Small intestine (tissue), 7 donors: ENCODE results near the gene SLC39A1. TPM values are rescaled to one million over a fixed set of nuclear protein-coding genes. Genes with fewer than 3 reads are reported as not detected.

Experiments used
- DNase-seq, 2 donors: peaks; one replicate each; pipeline versions ENCODE4 v3.0.0 to v3.0.0-alpha.2; 2013
- FAIRE-seq: peaks from 2 replicates; lab custom pipeline; 2012; peaks lifted over from hg19 to GRCh38; lab: Jason Lieb, UNC
- H3K27ac ChIP-seq, 3 donors: one replicate each; pipeline ENCODE4 v1.5.1; 2013; ENCODE audit warnings: low read length in 2 of 3, mild to moderate bottlenecking in 2 of 3, control low read depth in 1 of 3, inconsistent platforms in 1 of 3, low read depth in 1 of 3, moderate library complexity in 1 of 3
- H3K27me3 ChIP-seq, 3 donors: one replicate each; pipeline ENCODE4 v1.6.1; 2013; ENCODE audit warnings: low read length in 3 of 3, inconsistent platforms in 1 of 3; ENCODE audit not compliant: control insufficient read depth in 3 of 3, insufficient read depth in 3 of 3
- H3K36me3 ChIP-seq, 3 donors: one replicate each; pipeline ENCODE4 v1.6.1; 2013; ENCODE audit warnings: low read length in 3 of 3, inconsistent platforms in 1 of 3, low read depth in 1 of 3, mild to moderate bottlenecking in 1 of 3, moderate library complexity in 1 of 3; ENCODE audit not compliant: control insufficient read depth in 3 of 3, insufficient read depth in 2 of 3
- H3K4me1 ChIP-seq, 3 donors: one replicate each; pipeline ENCODE4 v1.6.1; 2013; ENCODE audit warnings: low read length in 2 of 3, inconsistent platforms in 1 of 3, low read depth in 1 of 3, mild to moderate bottlenecking in 1 of 3, moderate library complexity in 1 of 3; ENCODE audit not compliant: control insufficient read depth in 3 of 3, insufficient read depth in 2 of 3
- H3K4me3 ChIP-seq, 3 donors: one replicate each; pipeline ENCODE4 v1.5.1; 2013; ENCODE audit warnings: low read length in 3 of 3, control low read depth in 1 of 3, inconsistent platforms in 1 of 3, low read depth in 1 of 3, mild to moderate bottlenecking in 1 of 3, moderate library complexity in 1 of 3
- H3K9me3 ChIP-seq, 2 donors: one replicate each; pipeline ENCODE4 v1.6.1; 2013; ENCODE audit warnings: low read depth in 1 of 2, low read length in 1 of 2; ENCODE audit not compliant: control insufficient read depth in 2 of 2, insufficient read depth in 1 of 2
- WGBS, 3 donors: extraction: QIAGEN DNeasy Blood & Tissue Kit; methylation state at CpG; one replicate each; pipeline ENCODE4 v1.1.7; 2013; 5-methylcytosine and 5-hydroxymethylcytosine counted together
- polyA plus RNA-seq, 4 donors: library from polyadenylated mRNA; stranded (reverse) in 3 of 4; unstranded in 1 of 4; fragments of 200-250 nt in 3 of 4; fragments of 120-200 nt in 1 of 4; gene quantifications; one replicate each; pipeline versions ENCODE4 v1.2.1 to v1.2.3, GENCODE V29; 2013
- donor health status: healthy with polysubstance abuse.
- donor health status: control.
- donor health status: control.
- donor health status: Bipolar disorder and iron deficiency.
- donor health status: healthy.

The SLC39A1 gene
- polyA plus RNA-seq, 4 donors, result 23.7 to 100 (median 65.4) TPM

DNA sequence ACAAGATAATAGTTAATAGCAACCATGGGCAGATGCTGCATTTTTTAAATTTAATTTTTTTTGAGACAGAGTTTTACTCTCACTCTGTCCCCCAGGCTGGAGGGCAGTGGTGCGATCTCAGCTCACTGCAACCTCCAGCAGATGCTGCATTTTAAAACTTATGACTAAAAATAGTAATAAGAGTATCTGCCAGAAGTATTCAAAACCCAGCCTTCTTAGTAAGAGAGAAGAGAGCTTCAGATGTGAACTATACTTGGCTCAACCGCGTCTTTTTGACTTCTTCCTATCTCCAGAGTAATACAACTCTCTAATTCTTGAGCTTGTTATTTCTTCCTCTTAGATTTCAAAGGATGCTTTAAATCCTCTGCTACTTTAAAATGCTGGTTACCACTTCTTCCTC lies 31.9 kb upstream of the SLC39A1 start:
- FAIRE-seq (no peak), DNase-seq (no peak)
- peaks cover 0 to 33% (median 11%) of the 10 kb centered on the region in 3 donors for H3K36me3 ChIP-seq
- no peak overlapping the region for H3K4me3 ChIP-seq
- H3K9me3 ChIP-seq, result no peaks in the 10 kb centered on the region
- no peaks in the 10 kb centered on the region for H3K27me3 ChIP-seq
- no peak overlapping the region for H3K27ac ChIP-seq
- peaks cover 0 to 14% (median 4%) of the 10 kb centered on the region in 3 donors for H3K4me1 ChIP-seq
- WGBS, 3 donors, result 86 to 98% (median 92%) methylated on average over 3 of the region's 3 CpGs

DNA sequence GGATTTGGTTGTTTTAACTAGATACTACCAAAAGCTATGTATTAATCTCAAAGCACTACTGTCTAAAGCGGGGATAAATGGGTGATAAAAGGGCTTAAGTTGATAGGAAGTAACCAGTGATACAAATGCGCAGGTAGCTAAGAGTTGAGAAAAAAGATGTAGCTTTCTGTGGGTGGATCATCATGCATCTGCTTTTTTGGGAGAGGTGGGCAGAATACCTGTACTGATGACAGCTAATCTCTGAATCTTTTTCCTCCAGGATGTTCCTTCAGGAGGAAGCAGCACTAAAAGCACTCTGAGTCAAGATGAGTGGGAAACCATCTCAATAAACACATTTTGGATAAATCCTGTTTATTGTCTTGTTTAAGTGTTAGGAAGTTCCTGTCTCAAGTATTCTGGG lies 28.5 kb upstream of the SLC39A1 start:
- Histone ChIP-seq H3K4me3 (peak overlapping the region in 1 of 3 donors; percentile 82), H3K27me3 (no peaks in the 10 kb centered on the region), H3K36me3 (peaks cover 0 to 33% (median 11%) of the 10 kb centered on the region in 3 donors), H3K9me3 (no peaks in the 10 kb centered on the region), H3K4me1 (peaks cover 0 to 14% (median 4%) of the 10 kb centered on the region in 3 donors), H3K27ac (no peak overlapping the region)
- DNase-seq (no peak), FAIRE-seq (no peak)
- WGBS, 3 donors, result 65 to 73% (median 71%) methylated on average over 2 of the region's 2 CpGs

DNA sequence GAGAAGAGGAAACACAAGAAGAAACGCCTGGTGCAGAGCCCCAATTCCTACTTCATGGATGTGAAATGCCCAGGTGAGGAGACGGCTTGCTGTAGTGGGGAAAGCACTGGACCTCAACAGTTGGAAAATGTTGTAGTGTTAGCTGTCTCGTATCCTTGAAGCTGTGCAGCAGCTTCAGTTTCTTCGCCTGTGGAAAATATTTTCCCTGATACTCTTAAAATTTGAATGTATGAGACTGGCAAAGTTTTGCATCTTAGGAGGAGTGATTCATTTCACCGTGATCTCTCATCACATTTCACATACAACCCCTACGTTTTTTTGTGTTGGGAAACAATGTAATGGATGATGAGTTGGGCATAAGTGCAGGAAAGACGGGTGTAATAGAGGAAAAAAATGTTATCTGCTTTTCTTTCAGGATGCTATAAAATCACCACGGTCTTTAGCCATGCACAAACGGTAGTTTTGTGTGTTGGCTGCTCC lies 27.9 kb upstream of the SLC39A1 start:
- H3K4me3 ChIP-seq, result peak overlapping the region; percentile 81 to 86 (median 82)
- DNase-seq (no peak), FAIRE-seq (no peak)
- H3K27me3 ChIP-seq, result no peaks in the 10 kb centered on the region
- WGBS, 3 donors, result 1 to 9% (median 1%) methylated on average over 9 of the region's 9 CpGs
- peaks cover 0 to 17% (median 4%) of the 10 kb centered on the region in 3 donors for H3K4me1 ChIP-seq
- H3K9me3 ChIP-seq, result no peaks in the 10 kb centered on the region
- peaks cover 0 to 33% (median 11%) of the 10 kb centered on the region in 3 donors for H3K36me3 ChIP-seq
- H3K27ac ChIP-seq, result peak overlapping the region; percentile 76 to 96 (median 84)

DNA sequence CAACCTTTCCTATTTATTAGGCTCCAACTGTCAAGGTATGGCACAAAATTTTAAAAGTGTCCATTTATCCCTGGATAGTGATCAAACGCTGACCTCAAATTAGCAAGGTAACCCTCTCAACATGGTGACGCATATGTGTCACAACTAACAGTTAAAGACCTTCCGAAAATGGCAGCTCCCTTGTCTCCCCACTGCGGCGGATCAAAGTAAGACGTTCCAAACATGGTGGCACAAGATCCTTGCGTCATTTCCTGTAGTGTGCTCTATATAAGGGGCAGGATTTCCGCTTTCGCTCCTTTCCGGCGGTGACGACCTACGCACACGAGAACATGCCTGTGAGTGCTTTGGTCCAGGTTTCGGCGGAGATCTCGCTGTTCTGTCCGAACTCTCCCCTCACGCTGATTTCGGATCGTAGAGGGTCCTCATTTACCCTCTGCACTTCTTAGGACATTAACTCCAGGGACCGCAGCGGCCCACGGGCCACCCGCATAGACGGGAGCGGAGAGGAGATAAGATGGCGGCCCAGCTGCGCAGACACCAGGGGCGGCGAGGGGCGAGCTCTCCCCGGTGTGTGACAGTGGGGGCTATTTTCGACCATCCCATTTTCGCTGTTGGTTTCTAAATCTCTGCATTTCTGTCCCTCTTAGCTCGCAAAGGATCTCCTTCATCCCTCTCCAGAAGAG lies 27.3 kb upstream of the SLC39A1 start, which contains the start of gene RPS27:
Gene RPS27, plus strand, starts transcription at position 295 of the 683 bp plus-strand sequence. Its CDS starts 35 bp downstream, at position 330.
- FAIRE-seq (no peak), DNase-seq (peak; percentile 97 to 100)
- Histone ChIP-seq H3K4me3 (peak within 1 kb of the TSS; percentile 81 to 86 (median 82)), H3K27me3 (no peaks in the 10 kb centered on the region), H3K27ac (peak within 1 kb of the TSS; percentile 76 to 96 (median 84)), H3K36me3 (peaks cover 0 to 33% (median 11%) of the 10 kb centered on the region in 3 donors), H3K4me1 (peaks cover 0 to 17% (median 4%) of the 10 kb centered on the region in 3 donors), H3K9me3 (no peaks in the 10 kb centered on the region)
- WGBS, 3 donors, result 0% methylated on average over 36 of the region's 36 CpGs

DNA sequence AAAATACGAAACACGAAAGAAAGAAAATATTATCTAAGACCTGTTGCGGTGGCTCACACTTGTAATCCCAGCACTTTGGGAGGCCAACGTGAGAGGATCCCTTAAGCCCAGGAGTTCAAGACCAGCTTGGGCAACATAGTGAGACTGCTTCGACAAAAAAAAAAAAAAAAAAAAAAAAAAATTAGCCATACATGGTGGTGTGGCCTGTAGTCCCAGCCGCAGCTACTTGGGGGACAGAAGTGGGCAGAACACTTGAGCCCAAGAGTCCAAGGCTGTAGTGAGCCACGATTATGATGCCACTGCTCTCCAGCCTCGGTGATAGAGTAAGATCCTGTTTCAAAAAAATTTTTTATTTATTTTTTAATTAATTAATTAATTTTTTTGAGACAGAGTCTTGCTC lies 24.3 kb upstream of the SLC39A1 start:
- Histone ChIP-seq H3K27me3 (no peaks in the 10 kb centered on the region), H3K27ac (no peak overlapping the region), H3K4me3 (no peak overlapping the region), H3K36me3 (peaks cover 0 to 9% (median 0%) of the 10 kb centered on the region in 3 donors), H3K4me1 (peaks cover 0 to 21% (median 2%) of the 10 kb centered on the region in 3 donors), H3K9me3 (no peaks in the 10 kb centered on the region)
- FAIRE-seq (no peak), DNase-seq (no peak)
- 85 to 93% (median 86%) methylated on average over 7 to 8 of the region's 8 CpGs for WGBS, 3 donors

DNA sequence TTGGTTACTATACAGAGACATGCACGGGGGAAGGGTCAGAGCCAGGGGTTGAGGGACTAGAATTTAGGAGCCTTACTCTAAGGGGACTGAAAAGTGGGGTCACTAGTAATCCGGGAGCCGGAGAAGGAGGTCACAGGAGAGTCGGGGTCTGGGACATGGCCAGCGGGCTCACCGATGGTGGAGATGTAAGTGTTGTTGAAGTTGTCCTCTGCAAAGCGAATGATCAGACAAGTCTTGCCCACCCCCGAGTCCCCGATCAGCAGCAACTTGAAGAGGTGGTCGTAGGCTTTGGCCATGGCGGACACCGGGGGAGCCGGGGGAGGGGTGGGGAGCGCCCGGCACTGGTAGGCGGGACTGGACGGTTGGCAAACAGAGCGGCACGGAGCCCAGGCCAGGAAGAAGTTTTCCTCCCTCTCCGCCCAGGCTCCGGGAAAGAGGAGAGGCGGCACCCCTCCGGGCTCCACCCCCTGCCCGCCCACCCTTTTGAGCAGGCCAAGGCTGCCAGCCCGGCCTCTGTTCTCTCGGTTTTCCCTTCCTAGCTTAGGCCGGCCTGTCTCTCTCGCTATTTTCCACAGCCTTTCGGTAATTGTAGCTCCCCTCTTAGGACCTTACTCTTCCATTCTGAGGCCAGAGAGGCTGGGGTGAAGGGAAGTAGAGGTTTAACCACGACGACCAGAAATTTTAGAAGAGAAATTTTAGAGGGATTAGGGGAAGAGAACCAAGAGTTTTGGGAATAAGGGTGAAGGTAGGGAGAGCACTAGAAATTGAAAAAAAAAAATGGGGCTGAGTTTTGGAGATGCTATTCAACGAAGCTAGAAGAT lies 22.8 kb upstream of the SLC39A1 start, which contains the start of gene RAB13:
Gene RAB13, minus strand, starts transcription at position 399 of the 821 bp plus-strand sequence. Its CDS starts 103 bp downstream, at position 296.
- peaks cover 0 to 12% (median 0%) of the 10 kb centered on the region in 3 donors for H3K36me3 ChIP-seq
- FAIRE-seq, result no peak
- 2 to 13% (median 6%) methylated on average over 26 to 32 of the region's 32 CpGs for WGBS, 3 donors
- peak within 1 kb of the TSS; percentile 19 to 63 (median 58) for H3K4me3 ChIP-seq
- H3K9me3 ChIP-seq, result no peaks in the 10 kb centered on the region
- peak within 1 kb of the TSS in 2 of 3 donors; percentile 90 for H3K27ac ChIP-seq
- peak; percentile 87 to 88 for DNase-seq
- H3K4me1 ChIP-seq, result peaks cover 0 to 11% (median 0%) of the 10 kb centered on the region in 3 donors
- H3K27me3 ChIP-seq, result no peaks in the 10 kb centered on the region

DNA sequence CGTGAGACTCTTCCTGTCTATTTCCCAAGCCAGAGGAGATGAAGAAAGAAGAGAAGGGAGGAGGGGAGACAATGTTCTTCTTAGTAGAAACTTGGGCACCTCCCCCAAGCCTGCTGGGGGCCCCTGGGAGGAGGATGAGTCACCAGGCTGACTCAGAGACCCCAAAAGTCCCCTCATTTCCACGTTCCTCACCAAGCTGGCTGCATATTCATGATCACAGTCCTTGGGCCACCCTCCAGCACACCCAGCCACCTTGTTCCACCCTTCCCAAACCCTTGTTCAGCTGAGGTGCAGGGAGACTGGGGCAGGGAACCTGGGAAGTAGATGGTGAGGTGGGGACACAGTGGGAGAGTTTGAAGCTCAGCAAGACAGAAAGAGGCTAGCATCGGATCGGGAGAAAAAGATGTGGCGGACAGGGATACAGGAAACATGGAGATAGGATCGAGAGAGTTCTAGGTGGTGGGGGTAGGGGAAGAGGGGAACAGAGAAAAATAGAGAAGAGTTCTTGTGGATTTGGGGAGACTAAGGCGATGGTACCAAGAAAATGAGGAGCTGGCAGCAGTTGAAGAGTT lies 22.1 kb upstream of the SLC39A1 start:
- FAIRE-seq (no peak), DNase-seq (peak in 1 of 2 donors; percentile 38)
- Histone ChIP-seq H3K4me3 (peak overlapping the region; percentile 19 to 63 (median 58)), H3K27ac (peak overlapping the region in 2 of 3 donors; percentile 84 to 90), H3K27me3 (no peaks in the 10 kb centered on the region), H3K36me3 (peaks cover 0 to 13% (median 0%) of the 10 kb centered on the region in 3 donors), H3K9me3 (no peaks in the 10 kb centered on the region), H3K4me1 (peaks cover 0 to 11% (median 0%) of the 10 kb centered on the region in 3 donors)
- WGBS, 3 donors, result 11 to 25% (median 19%) methylated on average over 7 of the region's 7 CpGs
